HFFc6 (cell line): Measurements from ENCODE around the gene PTGS2. TPM values are rescaled to one million over a fixed set of nuclear protein-coding genes. Genes with fewer than 3 reads are reported as not detected.

ENCODE experiments used
- DNase-seq: peaks from one replicate; pipeline ENCODE4 v3.0.0-alpha.2; 2018
- H3K27ac Mint-ChIP-seq: 2 replicates; pipeline ENCODE4 v1.8.0; 2020; ENCODE audit warnings: mild to moderate bottlenecking, mixed read lengths
- H3K27me3 Mint-ChIP-seq: 2 replicates; pipeline ENCODE4 v1.8.0; 2021; ENCODE audit warnings: mild to moderate bottlenecking, moderate library complexity, mixed read lengths; ENCODE audit not compliant: insufficient read depth
- H3K36me3 Mint-ChIP-seq: 2 replicates; pipeline ENCODE4 v1.8.0; 2021; ENCODE audit warnings: low read depth, mixed read lengths
- H3K4me1 Mint-ChIP-seq: 2 replicates; pipeline ENCODE4 v1.8.0; 2020; ENCODE audit warnings: low read depth, mixed read lengths
- H3K4me3 Mint-ChIP-seq: 2 replicates; pipeline ENCODE4 v1.8.0; 2020; ENCODE audit warnings: mild to moderate bottlenecking, moderate library complexity, mixed read lengths
- H3K9me3 Mint-ChIP-seq: 2 replicates; pipeline ENCODE4 v1.8.0; 2020; ENCODE audit warnings: mild to moderate bottlenecking, mixed read lengths
- total RNA-seq, 6 experiments: library from RNA; stranded (reverse); fragmentation: NEBNext Ultra II Directional; extraction: Animal tissue kit (Norgen Biotek cat#: 25700); gene quantifications; 2 replicates in 1 of 6; 3 replicates in 5 of 6; pipeline ENCODE4 v1.2.3, GENCODE V29; 2021
- TF ChIP-seq, protein P1 (sequence below): fragments of 200-600 bp; sonication (generic); IDR thresholded peaks from 2 replicates; pipeline ENCODE4 v1.5.0; 2021; ENCODE audit warnings: antibody characterized with exemption, mild to moderate bottlenecking

Gene PTGS2
- total RNA-seq, 6 experiments from 2014 or later = 59.2 to 176 (median 70.3) TPM

DNA sequence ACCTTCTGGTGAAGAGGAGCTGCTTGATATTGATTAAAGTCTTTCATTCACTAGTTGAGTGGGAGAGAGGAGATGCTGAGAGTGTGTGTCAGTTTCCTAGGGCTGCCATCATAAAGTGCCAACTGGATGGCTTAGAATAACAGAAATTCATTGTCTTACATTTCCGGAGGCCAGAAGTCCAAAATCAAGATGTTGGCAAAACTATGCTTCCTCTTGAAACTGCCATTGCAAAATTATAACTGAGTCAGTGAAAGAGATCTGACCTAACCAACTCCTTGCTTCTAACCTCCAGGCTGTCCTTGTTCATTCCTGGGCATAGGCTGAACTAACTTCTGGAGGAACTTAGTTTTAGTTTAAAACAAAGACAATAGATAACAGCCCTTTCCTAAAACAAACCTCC, 47.1 kb downstream of the PTGS2 start:
- Mint-ChIP-seq H3K4me1 (no peaks in the 10 kb centered on the region), H3K4me3 (no peak overlapping the region)
- no peak for DNase-seq

DNA sequence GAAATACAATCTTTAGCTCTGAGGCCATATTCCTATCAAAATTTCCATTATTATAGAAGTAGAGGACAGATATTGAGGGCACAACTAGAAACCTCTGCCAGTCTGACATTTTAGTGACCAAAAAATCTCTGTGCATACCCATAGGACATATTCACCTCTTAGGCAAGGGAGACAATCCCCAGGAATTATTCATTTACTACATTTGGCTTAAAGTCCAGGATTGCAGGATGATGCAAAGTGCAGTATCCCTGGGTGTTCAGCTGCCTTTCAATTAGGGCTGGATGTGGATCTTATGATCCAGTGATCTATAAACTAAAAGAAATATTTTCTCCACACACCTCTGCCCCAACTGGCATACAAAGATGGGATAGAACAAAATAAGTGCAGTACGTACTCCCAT, 50.9 kb downstream of the PTGS2 start:
- DNase-seq = no peak
- Mint-ChIP-seq H3K4me1 (peaks cover 12% of the 10 kb centered on the region; the same call in 1 of the 2 replicates), H3K4me3 (no peak overlapping the region), H3K27me3 (no peaks in the 10 kb centered on the region), H3K9me3 (no peaks in the 10 kb centered on the region), H3K27ac (no peak overlapping the region), H3K36me3 (no peaks in the 10 kb centered on the region)
- TF ChIP-seq, protein P1, sequence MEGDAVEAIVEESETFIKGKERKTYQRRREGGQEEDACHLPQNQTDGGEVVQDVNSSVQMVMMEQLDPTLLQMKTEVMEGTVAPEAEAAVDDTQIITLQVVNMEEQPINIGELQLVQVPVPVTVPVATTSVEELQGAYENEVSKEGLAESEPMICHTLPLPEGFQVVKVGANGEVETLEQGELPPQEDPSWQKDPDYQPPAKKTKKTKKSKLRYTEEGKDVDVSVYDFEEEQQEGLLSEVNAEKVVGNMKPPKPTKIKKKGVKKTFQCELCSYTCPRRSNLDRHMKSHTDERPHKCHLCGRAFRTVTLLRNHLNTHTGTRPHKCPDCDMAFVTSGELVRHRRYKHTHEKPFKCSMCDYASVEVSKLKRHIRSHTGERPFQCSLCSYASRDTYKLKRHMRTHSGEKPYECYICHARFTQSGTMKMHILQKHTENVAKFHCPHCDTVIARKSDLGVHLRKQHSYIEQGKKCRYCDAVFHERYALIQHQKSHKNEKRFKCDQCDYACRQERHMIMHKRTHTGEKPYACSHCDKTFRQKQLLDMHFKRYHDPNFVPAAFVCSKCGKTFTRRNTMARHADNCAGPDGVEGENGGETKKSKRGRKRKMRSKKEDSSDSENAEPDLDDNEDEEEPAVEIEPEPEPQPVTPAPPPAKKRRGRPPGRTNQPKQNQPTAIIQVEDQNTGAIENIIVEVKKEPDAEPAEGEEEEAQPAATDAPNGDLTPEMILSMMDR = no peak

More for the DNA sequence above, 47.1 kb downstream of the PTGS2 start:
- H3K9me3 Mint-ChIP-seq = no peaks in the 10 kb centered on the region
- H3K27ac Mint-ChIP-seq = no peak overlapping the region
- no peaks in the 10 kb centered on the region for H3K27me3 Mint-ChIP-seq
- TF ChIP-seq, protein P1 = no peak
- no peaks in the 10 kb centered on the region for H3K36me3 Mint-ChIP-seq

DNA sequence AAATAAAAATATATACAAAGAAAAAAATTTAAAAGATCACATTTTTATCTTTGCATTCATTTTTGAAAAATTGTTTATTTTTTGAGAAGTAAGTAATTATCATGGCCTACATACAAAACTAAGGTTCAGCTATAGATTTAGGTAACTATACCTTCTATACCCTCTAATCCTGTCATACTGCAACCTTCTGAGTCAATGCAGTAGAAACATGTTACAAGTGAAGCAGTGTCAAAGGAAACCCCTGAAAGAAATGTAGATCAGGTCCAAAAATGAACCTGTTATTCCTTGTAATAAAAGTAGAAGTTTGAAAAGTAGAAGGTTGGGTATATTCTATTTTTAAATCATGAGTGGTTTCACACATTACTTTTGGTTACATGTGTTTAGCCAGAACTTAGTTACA, 51.3 kb downstream of the PTGS2 start:
- Mint-ChIP-seq H3K4me1 (peaks cover 12% of the 10 kb centered on the region; the same call in 1 of the 2 replicates), H3K27ac (no peak overlapping the region)

DNA sequence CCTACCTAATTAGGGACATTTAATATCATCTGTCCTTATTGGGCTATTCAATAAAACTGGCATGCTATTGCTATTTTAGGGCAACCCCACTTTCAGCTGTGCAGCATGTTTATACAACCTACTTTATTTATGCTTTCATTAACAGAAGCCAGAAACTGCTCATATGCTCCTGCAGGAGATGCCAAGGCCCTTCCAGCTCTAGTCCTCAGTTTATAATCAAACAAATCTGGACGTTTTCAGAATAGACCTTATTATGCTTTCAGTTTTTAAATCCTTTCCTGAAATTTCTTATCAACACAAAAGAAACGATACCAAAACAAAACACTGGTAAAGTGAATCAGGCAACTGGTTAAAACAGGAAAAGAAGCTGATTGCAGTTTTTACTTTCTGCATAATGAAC, 53.2 kb downstream of the PTGS2 start:
- TF ChIP-seq, protein P1 = no peak
- no peak overlapping the region for H3K27ac Mint-ChIP-seq
- no peaks in the 10 kb centered on the region for H3K27me3 Mint-ChIP-seq
- no peak overlapping the region for H3K4me3 Mint-ChIP-seq
- no peaks in the 10 kb centered on the region for H3K9me3 Mint-ChIP-seq
- peaks cover 12% of the 10 kb centered on the region; the same call in 1 of the 2 replicates for H3K4me1 Mint-ChIP-seq
- DNase-seq = no peak
- H3K36me3 Mint-ChIP-seq = no peaks in the 10 kb centered on the region

More for the DNA sequence above, 51.3 kb downstream of the PTGS2 start:
- no peak overlapping the region for H3K4me3 Mint-ChIP-seq
- no peaks in the 10 kb centered on the region for H3K9me3 Mint-ChIP-seq
- H3K27me3 Mint-ChIP-seq = no peaks in the 10 kb centered on the region
- TF ChIP-seq, protein P1 = no peak
- no peak for DNase-seq
- no peaks in the 10 kb centered on the region for H3K36me3 Mint-ChIP-seq

DNA sequence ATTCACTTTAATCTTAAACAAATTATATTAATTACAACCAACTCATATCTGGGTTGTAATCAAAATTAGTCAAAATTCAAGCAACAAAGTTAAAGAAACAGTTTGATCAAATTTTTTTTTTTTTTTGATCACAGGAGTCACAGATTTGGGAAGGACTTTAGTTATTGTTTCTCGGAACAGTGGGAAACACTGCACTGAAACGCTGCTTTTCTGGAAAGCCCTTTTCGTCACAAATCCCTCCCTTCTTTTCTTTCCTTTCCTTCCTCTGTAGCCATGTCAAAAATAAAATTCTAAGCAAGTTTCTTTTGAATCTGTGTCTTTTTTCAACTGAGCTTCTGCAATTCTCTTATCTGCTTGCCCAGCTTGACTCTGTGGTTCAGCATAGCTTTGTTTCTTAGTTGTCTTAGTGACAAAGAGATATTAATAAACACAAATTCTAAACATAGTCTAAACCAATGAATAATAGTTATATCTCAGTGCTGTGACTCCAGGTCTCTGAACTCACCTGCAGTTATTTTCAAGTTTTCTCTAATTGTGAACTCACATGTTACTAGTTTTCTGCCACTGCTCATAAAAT, 53.8 kb downstream of the PTGS2 start:
- no peaks in the 10 kb centered on the region for H3K9me3 Mint-ChIP-seq
- H3K27ac Mint-ChIP-seq = no peak overlapping the region
- TF ChIP-seq, protein P1 = no peak
- no peaks in the 10 kb centered on the region for H3K36me3 Mint-ChIP-seq
- no peak overlapping the region for H3K4me3 Mint-ChIP-seq
- peaks cover 13% of the 10 kb centered on the region for H3K4me1 Mint-ChIP-seq
- no peak for DNase-seq
- H3K27me3 Mint-ChIP-seq = no peaks in the 10 kb centered on the region
